ENCODE measurements around the gene SCGB1D4.

The SCGB1D4 gene

GRCh38 chr11:62273789-62274275, 25.0 kb downstream of the SCGB1D4 start:
- no peak for DNase-seq (ENCODE audit: low read depth)

GRCh38 chr11:62273284-62273683, 25.6 kb downstream of the SCGB1D4 start:
- DNase-seq (ENCODE audit: low read depth) = no peak

- DNase-seq (ENCODE audit: low read depth) = no peak
These were observed 29.1 kb downstream of the SCGB1D4 start, which contains the start of gene SCGB2A2 for GRCh38 chr11:62269654-62270278. TSS of gene SCGB2A2 (plus strand) at chr11:62270158. CDS start at chr11:62270217, 59 bp downstream.

DNA sequence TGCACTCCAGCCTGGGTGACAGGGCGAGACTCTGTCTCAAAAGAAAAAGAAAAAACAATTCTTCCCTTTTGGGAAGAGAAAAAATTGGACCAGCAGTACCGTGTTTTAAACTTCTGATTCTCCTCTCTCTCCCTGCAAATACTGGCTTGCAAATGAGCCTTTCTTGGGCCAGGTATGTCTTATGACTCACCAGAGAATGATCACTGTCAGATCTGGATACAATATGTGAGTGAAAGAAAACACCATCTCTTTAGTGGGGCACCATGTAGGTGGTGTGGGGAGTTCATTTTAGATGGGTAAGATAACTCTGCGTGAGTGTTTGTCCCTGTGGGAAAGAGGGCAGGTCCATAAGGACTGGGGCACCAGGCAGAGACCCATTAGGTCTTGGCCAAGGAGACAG, 31.3 kb downstream of the SCGB1D4 start:
- DNase-seq (ENCODE audit: low read depth) = no peak

GRCh38 chr11:62267050-62267449, 31.8 kb downstream of the SCGB1D4 start:
- no peak for DNase-seq (ENCODE audit: low read depth)

DNA sequence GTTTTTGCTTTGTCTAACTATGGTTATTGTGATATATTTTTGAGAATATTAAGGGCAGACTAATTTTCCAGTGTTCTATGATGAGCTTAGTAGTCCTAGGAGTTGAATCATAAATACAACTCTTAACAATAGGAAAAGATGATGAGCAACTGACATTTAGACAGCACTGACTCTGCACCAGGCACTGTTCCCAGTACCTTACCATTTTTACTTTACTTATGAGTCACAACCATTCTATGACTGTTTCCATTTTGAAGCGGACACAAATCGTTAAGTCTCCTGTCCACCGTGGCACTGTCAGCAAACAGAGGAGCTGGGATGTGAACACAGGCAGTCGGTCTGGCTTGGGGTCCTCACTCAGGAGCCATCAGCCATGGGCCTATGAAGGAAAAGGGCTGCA, 32.3 kb downstream of the SCGB1D4 start:
- no peak for DNase-seq (ENCODE audit: low read depth)

GRCh38 chr11:62264004-62264403, 34.9 kb downstream of the SCGB1D4 start:
- DNase-seq (ENCODE audit: low read depth) = no peak

- no peak for DNase-seq (ENCODE audit: low read depth)
These were observed 38.5 kb downstream of the SCGB1D4 start for GRCh38 chr11:62260261-62260953.

DNA sequence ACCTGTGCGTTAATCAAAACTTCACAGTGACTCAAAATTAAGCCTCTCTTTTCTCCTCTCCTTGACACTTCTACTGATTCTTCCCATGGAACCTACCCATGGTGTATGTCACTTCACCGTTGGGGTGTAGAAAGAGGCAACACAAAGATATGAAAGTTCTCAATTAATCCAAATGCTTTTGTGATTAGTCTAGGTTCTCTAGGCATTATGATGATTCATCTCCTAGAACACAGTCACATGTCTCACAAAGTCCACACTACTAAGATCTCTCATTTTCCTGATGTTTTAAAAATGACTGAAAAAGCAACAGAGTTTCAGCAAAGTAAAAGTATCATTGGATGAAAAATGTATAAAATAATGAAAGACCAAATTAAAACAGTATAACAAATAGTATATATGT, 42.6 kb downstream of the SCGB1D4 start:
- peak; percentile 3 for DNase-seq (ENCODE audit: low read depth)

- DNase-seq (ENCODE audit: low read depth) = no peak
These were observed 44.8 kb downstream of the SCGB1D4 start for GRCh38 chr11:62253999-62254542.

DNA sequence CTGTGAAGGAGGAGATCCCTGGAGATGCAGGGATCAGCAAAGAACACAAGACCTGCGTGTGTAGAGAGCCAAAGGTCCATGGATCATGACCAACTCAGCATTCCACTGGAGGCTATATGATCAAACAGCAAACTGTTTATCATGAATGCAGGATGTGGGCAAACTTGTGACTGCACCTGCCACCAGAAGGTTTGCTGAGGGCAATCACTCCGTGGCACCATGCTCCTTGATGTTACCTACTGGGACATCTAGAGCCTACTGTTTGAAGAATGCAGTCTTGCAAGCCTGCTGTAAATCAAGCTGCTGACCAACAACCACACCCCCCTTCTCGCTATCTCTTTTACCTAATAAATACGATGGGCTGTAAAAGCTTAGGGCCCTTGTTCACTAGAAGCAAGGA, 47.2 kb downstream of the SCGB1D4 start:
- DNase-seq (ENCODE audit: low read depth) = no peak

Data from amniotic epithelial cell (primary cell).